Calu3 (cell line): ENCODE results near the gene HSP90AB1. TPM values are rescaled to one million over a fixed set of nuclear protein-coding genes. Genes with fewer than 3 reads are reported as not detected.

ENCODE experiments used
- BruUV-seq: library from RNA; stranded (reverse); fragments of 400-500 nt; replicated peaks from 2 replicates; lab custom pipeline; 2021; lab: Mats Ljungman, UMichigan
- CTCF ChIA-PET: fragments of 300-600 bp; sonication (Branson Sonifier 250); formaldehyde crosslinking; loops from one replicate; lab custom pipeline; 2022; ENCODE audit warnings: antibody characterized with exemption; lab: Charles Lee
- DNase-seq: peaks from one replicate; pipeline ENCODE4 v3.0.0; 2022
- H3K27ac Mint-ChIP-seq: one replicate; pipeline ENCODE4 v1.8.0; 2022; ENCODE audit warnings: mixed read lengths; ENCODE audit not compliant: unreplicated experiment
- H3K27me3 Mint-ChIP-seq: one replicate; pipeline ENCODE4 v1.8.0; 2022; ENCODE audit warnings: mixed read lengths; ENCODE audit not compliant: unreplicated experiment
- H3K36me3 Mint-ChIP-seq: one replicate; pipeline ENCODE4 v1.8.0; 2022; ENCODE audit warnings: mild to moderate bottlenecking, moderate library complexity, mixed read lengths; ENCODE audit not compliant: insufficient read depth, unreplicated experiment
- H3K4me1 Mint-ChIP-seq: one replicate; pipeline ENCODE4 v1.8.0; 2022; ENCODE audit warnings: mild to moderate bottlenecking, low read depth, mixed read lengths; ENCODE audit not compliant: unreplicated experiment
- H3K4me3 Mint-ChIP-seq: one replicate; pipeline ENCODE4 v1.8.0; 2022; ENCODE audit warnings: mild to moderate bottlenecking, low read depth, moderate library complexity, mixed read lengths; ENCODE audit not compliant: unreplicated experiment
- H3K9me3 Mint-ChIP-seq: one replicate; pipeline ENCODE4 v1.8.0; 2022; ENCODE audit warnings: low read depth, mixed read lengths; ENCODE audit not compliant: unreplicated experiment
- intact Hi-C: fragments of 100-400 bp; cut with micrococcal nuclease; formaldehyde crosslinking; loops from one replicate; pipeline ENCODE4 v1.10.0; 2022; ENCODE audit not compliant: unreplicated experiment
- total RNA-seq: library from RNA; stranded (reverse); gene quantifications from 2 replicates; pipeline ENCODE4 v1.2.3, GENCODE V29; 2022
- TF ChIP-seq, protein P1 (sequence below): fragments of 200-600 bp; IDR thresholded peaks from one replicate; pipeline ENCODE4 v1.8.0; 2022; ENCODE audit warnings: antibody characterized with exemption; ENCODE audit not compliant: unreplicated experiment

The HSP90AB1 gene
- total RNA-seq, 1 experiment from 2014 or later = 2,073 TPM

DNA sequence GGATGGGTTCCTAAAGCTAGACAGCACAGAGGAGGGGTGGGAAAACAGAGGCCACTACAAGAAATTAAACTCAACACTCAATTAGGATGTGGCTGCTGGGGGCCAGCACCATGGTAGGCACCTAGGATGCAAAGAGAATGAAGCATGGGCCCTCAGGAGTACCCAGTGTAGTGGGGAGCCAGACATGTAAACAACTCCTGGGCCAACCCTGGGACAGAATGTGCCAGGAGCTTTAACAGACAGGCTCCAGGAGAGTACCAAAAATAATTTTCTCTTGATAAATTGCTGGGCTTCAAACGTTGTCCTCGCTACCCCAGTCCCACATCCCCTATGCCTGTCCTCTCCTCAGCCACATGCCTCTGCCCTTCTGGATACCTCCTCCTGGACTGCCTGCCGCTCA, 25.0 kb downstream of the HSP90AB1 start:
- intact Hi-C loops = no loop called here
- Mint-ChIP-seq H3K36me3 (peaks cover under 1% of the 10 kb centered on the region), H3K27me3 (peaks cover 88% of the 10 kb centered on the region), H3K9me3 (no peaks in the 10 kb centered on the region), H3K27ac (no peak overlapping the region), H3K4me1 (peaks cover 9% of the 10 kb centered on the region), H3K4me3 (no peak overlapping the region)
- no TSS peak for BruUV-seq
- no peak for DNase-seq
- CTCF ChIA-PET = no interaction called here
- TF ChIP-seq, protein P1, sequence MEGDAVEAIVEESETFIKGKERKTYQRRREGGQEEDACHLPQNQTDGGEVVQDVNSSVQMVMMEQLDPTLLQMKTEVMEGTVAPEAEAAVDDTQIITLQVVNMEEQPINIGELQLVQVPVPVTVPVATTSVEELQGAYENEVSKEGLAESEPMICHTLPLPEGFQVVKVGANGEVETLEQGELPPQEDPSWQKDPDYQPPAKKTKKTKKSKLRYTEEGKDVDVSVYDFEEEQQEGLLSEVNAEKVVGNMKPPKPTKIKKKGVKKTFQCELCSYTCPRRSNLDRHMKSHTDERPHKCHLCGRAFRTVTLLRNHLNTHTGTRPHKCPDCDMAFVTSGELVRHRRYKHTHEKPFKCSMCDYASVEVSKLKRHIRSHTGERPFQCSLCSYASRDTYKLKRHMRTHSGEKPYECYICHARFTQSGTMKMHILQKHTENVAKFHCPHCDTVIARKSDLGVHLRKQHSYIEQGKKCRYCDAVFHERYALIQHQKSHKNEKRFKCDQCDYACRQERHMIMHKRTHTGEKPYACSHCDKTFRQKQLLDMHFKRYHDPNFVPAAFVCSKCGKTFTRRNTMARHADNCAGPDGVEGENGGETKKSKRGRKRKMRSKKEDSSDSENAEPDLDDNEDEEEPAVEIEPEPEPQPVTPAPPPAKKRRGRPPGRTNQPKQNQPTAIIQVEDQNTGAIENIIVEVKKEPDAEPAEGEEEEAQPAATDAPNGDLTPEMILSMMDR = no peak

DNA sequence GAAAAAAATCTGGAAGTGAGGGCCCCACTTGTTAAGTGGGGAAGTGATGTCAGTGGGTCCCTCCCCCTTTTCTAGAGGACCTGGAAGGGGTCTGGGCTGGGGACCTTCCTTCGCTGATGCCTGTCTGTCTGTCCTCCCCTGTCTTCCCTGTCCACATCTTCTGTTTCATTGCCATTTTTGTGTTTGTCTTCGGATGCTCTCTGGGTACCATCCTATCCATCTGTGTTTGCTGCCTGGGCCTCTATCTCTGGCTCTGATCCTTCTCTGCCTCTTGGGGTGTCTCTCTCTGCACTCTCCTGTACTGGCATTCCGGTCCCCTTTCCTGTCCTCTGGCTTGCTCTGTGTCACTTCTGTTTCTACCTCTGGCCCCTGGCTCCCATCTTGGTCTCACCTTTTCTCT, 25.6 kb downstream of the HSP90AB1 start:
- BruUV-seq = no TSS peak
- TF ChIP-seq, protein P1 = no peak
- H3K4me3 Mint-ChIP-seq = no peak overlapping the region
- DNase-seq = no peak
- no peaks in the 10 kb centered on the region for H3K36me3 Mint-ChIP-seq
- no peaks in the 10 kb centered on the region for H3K9me3 Mint-ChIP-seq
- H3K27me3 Mint-ChIP-seq = peaks cover 88% of the 10 kb centered on the region
- H3K27ac Mint-ChIP-seq = no peak overlapping the region
- CTCF ChIA-PET = no interaction called here
- intact Hi-C loops = no loop called here
- peaks cover 9% of the 10 kb centered on the region for H3K4me1 Mint-ChIP-seq

DNA sequence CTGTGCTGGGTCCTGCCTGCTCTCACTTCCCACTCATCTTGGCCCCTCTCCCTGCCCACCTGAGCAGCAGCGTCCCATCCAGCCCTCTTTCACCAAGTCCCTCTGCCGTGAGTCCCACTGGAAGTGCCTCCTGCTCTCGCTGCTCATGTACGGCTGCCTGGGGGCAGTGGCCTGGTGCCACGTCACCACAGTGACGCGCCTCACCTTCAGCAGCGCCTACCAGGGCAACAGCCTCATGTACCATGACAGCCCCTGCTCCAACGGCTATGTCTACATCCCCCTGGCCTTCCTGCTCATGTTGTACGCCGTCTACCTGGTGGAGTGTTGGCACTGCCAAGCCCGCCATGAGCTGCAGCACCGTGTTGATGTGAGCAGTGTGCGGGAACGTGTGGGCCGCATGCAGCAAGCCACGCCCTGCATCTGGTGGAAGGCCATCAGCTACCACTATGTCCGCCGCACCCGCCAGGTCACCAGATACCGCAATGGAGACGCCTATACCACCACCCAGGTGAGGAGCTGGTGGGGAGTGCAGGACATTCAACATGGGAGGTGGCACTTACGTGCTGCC, 26.2 kb downstream of the HSP90AB1 start:
- Mint-ChIP-seq H3K4me1 (peaks cover 9% of the 10 kb centered on the region), H3K27ac (no peak overlapping the region), H3K36me3 (no peaks in the 10 kb centered on the region), H3K4me3 (no peak overlapping the region), H3K9me3 (no peaks in the 10 kb centered on the region), H3K27me3 (peaks cover 88% of the 10 kb centered on the region)
- TF ChIP-seq, protein P1 = no peak
- no peak for DNase-seq
- CTCF ChIA-PET = no interaction called here
- BruUV-seq = no TSS peak
- intact Hi-C loops = no loop called here

DNA sequence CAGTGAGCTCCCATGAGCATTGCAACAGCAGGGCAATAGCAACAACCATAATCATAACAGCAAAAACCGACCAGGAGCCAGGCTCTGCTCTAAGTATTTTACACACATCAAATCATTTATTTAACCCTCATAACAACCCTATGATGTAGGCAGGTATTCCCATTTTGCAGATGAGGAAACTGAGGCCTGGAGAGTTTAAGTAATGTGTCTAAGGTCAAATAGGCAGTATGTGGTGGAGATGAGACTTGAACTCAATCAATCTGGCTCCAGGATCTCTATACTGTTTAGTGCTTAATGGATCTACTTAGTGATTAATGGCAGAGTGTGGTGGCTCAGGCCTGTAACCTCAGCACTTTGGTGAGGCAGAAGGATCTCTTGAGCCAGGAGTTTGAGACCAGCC, 26.7 kb downstream of the HSP90AB1 start:
- CTCF ChIA-PET = no interaction called here
- no peaks in the 10 kb centered on the region for H3K9me3 Mint-ChIP-seq

More for the DNA sequence above, 26.7 kb downstream of the HSP90AB1 start:
- intact Hi-C loops = no loop called here
- Mint-ChIP-seq H3K4me3 (no peak overlapping the region), H3K4me1 (peaks cover 9% of the 10 kb centered on the region), H3K27me3 (peaks cover 88% of the 10 kb centered on the region), H3K36me3 (no peaks in the 10 kb centered on the region), H3K27ac (no peak overlapping the region)
- no TSS peak for BruUV-seq
- DNase-seq = no peak
- TF ChIP-seq, protein P1 = no peak
